CD4-positive, alpha-beta T cell treated with Interleukin-6 at 100 ng/mL for 8 hours (primary cell): ENCODE results near the gene ARL15.
"Not testable (repeated sequence)": the region's sequence is repeated elsewhere in the genome, so short reads cannot be mapped to it uniquely, and the experiment has no call there.

Experiments used
- DNase-seq: peaks from one replicate; pipeline ENCODE4 v3.0.0-alpha.2; 2020; ENCODE audit warnings: mixed read lengths, low spot score

The ARL15 gene

GRCh38 chr5:53983568-53984460, 326.6 kb downstream of the ARL15 start:
- DNase-seq = no peak

- not testable (repeated sequence) for DNase-seq
Observed at GRCh38 chr5:53982319-53982718, 328.1 kb downstream of the ARL15 start.

- no peak for DNase-seq
Observed at GRCh38 chr5:53980061-53980460, 330.3 kb downstream of the ARL15 start.

GRCh38 chr5:53974021-53974420, 336.4 kb downstream of the ARL15 start:
- no peak for DNase-seq

- DNase-seq = no peak
Observed at GRCh38 chr5:53972314-53972713, 338.1 kb downstream of the ARL15 start.

- no peak for DNase-seq
Observed at GRCh38 chr5:53971551-53971950, 338.8 kb downstream of the ARL15 start.

- no peak for DNase-seq
Observed at GRCh38 chr5:53971131-53971530, 339.2 kb downstream of the ARL15 start.

GRCh38 chr5:53970475-53970874, 339.9 kb downstream of the ARL15 start:
- DNase-seq = no peak

- no peak for DNase-seq
Observed at GRCh38 chr5:53969176-53969730, 341.1 kb downstream of the ARL15 start.

GRCh38 chr5:53965459-53965858, 344.9 kb downstream of the ARL15 start:
- no peak for DNase-seq

- no peak for DNase-seq
Observed at GRCh38 chr5:53963958-53964357, 346.4 kb downstream of the ARL15 start.

GRCh38 chr5:53962306-53962705, 348.1 kb downstream of the ARL15 start:
- no peak for DNase-seq

GRCh38 chr5:53956632-53957031, 353.7 kb downstream of the ARL15 start:
- DNase-seq = no peak

- DNase-seq = no peak
Observed at GRCh38 chr5:53956196-53956595, 354.2 kb downstream of the ARL15 start.

GRCh38 chr5:53950621-53951020, 359.8 kb downstream of the ARL15 start:
- DNase-seq = no peak

- DNase-seq = no peak
Observed at GRCh38 chr5:53948598-53948997, 361.8 kb downstream of the ARL15 start.

- DNase-seq = no peak
Observed at GRCh38 chr5:53946405-53947100, 363.8 kb downstream of the ARL15 start.

- DNase-seq = no peak
Observed at GRCh38 chr5:53944981-53945380, 365.4 kb downstream of the ARL15 start.

GRCh38 chr5:53943938-53944337, 366.4 kb downstream of the ARL15 start:
- DNase-seq = no peak

GRCh38 chr5:53942724-53943123, 367.6 kb downstream of the ARL15 start:
- no peak for DNase-seq

- DNase-seq = no peak
Observed at GRCh38 chr5:53940921-53941320, 369.5 kb downstream of the ARL15 start.

- DNase-seq = no peak
Observed at GRCh38 chr5:53937467-53937866, 372.9 kb downstream of the ARL15 start.
